Lower lobe of right lung (tissue), 2 donors: ENCODE data around the gene LAMP1. TPM values are rescaled to one million over a fixed set of nuclear protein-coding genes. Genes with fewer than 3 reads are reported as not detected.
A peak's percentile ranks its signal among the peaks of the same experiment; 100 is the strongest.
"Not testable (repeated sequence)": the region's sequence is repeated elsewhere in the genome, so short reads cannot be mapped to it uniquely, and the experiment has no call there.

Experiments
- ATAC-seq, 2 donors: fragments of 200-7000 bp; cut with Tn5 transposase; one replicate each; pipeline ENCODE4 v1.9.1; 2020 to 2022; ENCODE audit warnings: mild to moderate bottlenecking in 2 of 2, moderate library complexity in 2 of 2
- DNase-seq: peaks from one replicate; pipeline ENCODE4 v3.0.0-alpha.2; 2020
- H3K27ac ChIP-seq: fragments of 200-600 bp; one replicate; pipeline ENCODE4 v1.8.0; 2022
- H3K27me3 ChIP-seq: fragments of 200-600 bp; one replicate; pipeline ENCODE4 v1.8.0; 2022; ENCODE audit warnings: low read depth
- H3K36me3 ChIP-seq: fragments of 200-600 bp; one replicate; pipeline ENCODE4 v1.8.0; 2022; ENCODE audit warnings: mild to moderate bottlenecking
- H3K4me1 ChIP-seq: fragments of 200-600 bp; one replicate; pipeline ENCODE4 v1.8.0; 2022
- H3K4me3 ChIP-seq: fragments of 200-600 bp; one replicate; pipeline ENCODE4 v1.8.0; 2022; ENCODE audit warnings: mild to moderate bottlenecking
- H3K9me3 ChIP-seq: fragments of 200-600 bp; one replicate; pipeline ENCODE4 v1.8.0; 2022
- intact Hi-C: fragments of 100-400 bp; cut with DNase I; formaldehyde crosslinking; loops from one replicate; pipeline ENCODE4 v1.11.0; 2022
- microRNA-seq: library from miRNA; unstranded; fragments of <30 nt; microRNA quantifications from one replicate; pipeline ENCODE4 v1.2.0, GENCODE V29; 2020; ENCODE audit warnings: borderline number of aligned reads
- total RNA-seq: library from RNA; stranded (reverse); fragmentation: NEBNext Ultra II Directional; extraction: Animal tissue kit (Norgen Biotek cat#: 25700); gene quantifications from one replicate; pipeline ENCODE4 v1.2.1, GENCODE V29; 2021
- TF ChIP-seq, protein P1 (sequence below): fragments of 200-600 bp; IDR thresholded peaks from one replicate; pipeline ENCODE4 v1.8.0; 2022; ENCODE audit warnings: antibody characterized with exemption, mild to moderate bottlenecking
- donor health status: DM: no; HTN: yes; CAD: no; lungs with severe emphysema.

Gene LAMP1
- total RNA-seq, 1 donor from 2014 or later, result 353 TPM

DNA sequence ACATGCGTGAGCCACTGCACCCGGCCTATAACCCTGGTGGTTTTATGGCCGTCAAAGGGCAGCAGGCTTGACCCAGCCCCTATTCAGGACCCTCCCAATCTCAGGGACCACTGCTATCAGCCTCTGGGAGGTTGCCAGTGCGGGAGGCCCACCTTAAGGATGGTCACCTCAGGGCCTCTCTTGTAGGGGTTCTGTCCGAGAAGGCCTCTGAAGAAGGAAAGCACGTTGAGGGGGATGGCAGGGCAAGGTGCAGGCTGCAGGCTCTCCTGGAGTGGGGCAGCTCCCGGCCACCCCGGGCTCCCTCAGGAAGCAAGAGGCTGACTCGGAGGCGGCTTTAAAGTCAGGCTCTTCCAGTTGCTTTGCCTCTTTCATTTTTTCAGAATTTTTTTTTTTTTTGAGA, 72.8 kb downstream of the LAMP1 start:
- H3K36me3 ChIP-seq, result no peaks in the 10 kb centered on the region
- peaks cover 8% of the 10 kb centered on the region for H3K27me3 ChIP-seq
- TF ChIP-seq, protein P1, sequence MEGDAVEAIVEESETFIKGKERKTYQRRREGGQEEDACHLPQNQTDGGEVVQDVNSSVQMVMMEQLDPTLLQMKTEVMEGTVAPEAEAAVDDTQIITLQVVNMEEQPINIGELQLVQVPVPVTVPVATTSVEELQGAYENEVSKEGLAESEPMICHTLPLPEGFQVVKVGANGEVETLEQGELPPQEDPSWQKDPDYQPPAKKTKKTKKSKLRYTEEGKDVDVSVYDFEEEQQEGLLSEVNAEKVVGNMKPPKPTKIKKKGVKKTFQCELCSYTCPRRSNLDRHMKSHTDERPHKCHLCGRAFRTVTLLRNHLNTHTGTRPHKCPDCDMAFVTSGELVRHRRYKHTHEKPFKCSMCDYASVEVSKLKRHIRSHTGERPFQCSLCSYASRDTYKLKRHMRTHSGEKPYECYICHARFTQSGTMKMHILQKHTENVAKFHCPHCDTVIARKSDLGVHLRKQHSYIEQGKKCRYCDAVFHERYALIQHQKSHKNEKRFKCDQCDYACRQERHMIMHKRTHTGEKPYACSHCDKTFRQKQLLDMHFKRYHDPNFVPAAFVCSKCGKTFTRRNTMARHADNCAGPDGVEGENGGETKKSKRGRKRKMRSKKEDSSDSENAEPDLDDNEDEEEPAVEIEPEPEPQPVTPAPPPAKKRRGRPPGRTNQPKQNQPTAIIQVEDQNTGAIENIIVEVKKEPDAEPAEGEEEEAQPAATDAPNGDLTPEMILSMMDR, result no peak
- H3K9me3 ChIP-seq, result no peaks in the 10 kb centered on the region
- no peak overlapping the region for H3K27ac ChIP-seq
- DNase-seq (peak; percentile 22), ATAC-seq (no peak)
- peaks cover 1% of the 10 kb centered on the region for H3K4me1 ChIP-seq
- intact Hi-C loops, result no loop called here
- H3K4me3 ChIP-seq, result no peak overlapping the region

GRCh38 chr13:113371061-113371460, 74.0 kb downstream of the LAMP1 start:
- Histone ChIP-seq H3K4me3 (no peak overlapping the region), H3K27me3 (peaks cover 4% of the 10 kb centered on the region), H3K4me1 (no peaks in the 10 kb centered on the region), H3K36me3 (no peaks in the 10 kb centered on the region), H3K9me3 (no peaks in the 10 kb centered on the region), H3K27ac (no peak overlapping the region)
- TF ChIP-seq, protein P1, result no peak
- intact Hi-C loops, result no loop called here
- ATAC-seq (no peak), DNase-seq (peak; percentile 34)

DNA sequence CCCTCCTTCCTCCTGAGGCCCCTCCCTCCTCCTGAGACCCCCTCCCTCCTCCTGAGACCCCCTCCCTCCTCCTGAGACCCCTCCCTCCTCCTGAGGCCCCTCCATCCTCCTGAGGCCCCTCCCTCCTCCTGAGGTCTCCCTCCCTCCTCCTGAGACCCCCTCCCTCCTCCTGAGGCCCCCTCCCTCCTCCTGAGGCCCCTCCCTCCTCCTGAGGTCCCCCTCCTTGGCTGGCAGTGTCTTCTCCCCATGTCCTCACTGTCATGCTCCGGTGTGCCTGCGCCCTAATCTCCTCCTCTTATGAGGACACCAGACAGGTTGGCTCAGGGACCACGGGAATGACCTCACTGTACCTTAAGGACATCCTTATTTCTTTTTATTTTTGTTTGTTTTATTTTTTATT, 74.7 kb downstream of the LAMP1 start:
- ATAC-seq, H3K4me3 ChIP-seq, H3K27me3 ChIP-seq, H3K27ac ChIP-seq, H3K36me3 ChIP-seq, H3K9me3 ChIP-seq, H3K4me1 ChIP-seq, intact Hi-C loops: not testable (repeated sequence)
- peak; percentile 30 for DNase-seq

Small RNAs within 50 kb of the gene (microRNA-seq; reads per million reads assigned to microRNA genes)
- gene MIR8075, result not detected

Other genes with a start within 250 kb of the LAMP1 start
- not detected for gene F7, start 191.4 kb upstream of the LAMP1 start, total RNA-seq
- gene F10, start 174.4 kb upstream of the LAMP1 start, total RNA-seq, result 8.9 TPM
- not detected for gene PROZ, start 138.6 kb upstream of the LAMP1 start, total RNA-seq
- gene PCID2, start 88.6 kb upstream of the LAMP1 start, total RNA-seq, result 35.1 TPM
- 60.1 TPM for gene CUL4A, start 87.6 kb upstream of the LAMP1 start, total RNA-seq
- 4.2 TPM for gene GRTP1, start 66.9 kb downstream of the LAMP1 start, total RNA-seq
- gene ADPRHL1, start 156.2 kb downstream of the LAMP1 start, total RNA-seq, result 2.7 TPM
- gene DCUN1D2, start 193.5 kb downstream of the LAMP1 start, total RNA-seq, result 16.8 TPM